ENCODE results near the gene HNMT. TPM values are rescaled to one million over a fixed set of nuclear protein-coding genes. Genes with fewer than 3 reads are reported as not detected.

Gene HNMT
- total RNA-seq, 1 experiment from 2014 or later, result 14.1 TPM

DNA sequence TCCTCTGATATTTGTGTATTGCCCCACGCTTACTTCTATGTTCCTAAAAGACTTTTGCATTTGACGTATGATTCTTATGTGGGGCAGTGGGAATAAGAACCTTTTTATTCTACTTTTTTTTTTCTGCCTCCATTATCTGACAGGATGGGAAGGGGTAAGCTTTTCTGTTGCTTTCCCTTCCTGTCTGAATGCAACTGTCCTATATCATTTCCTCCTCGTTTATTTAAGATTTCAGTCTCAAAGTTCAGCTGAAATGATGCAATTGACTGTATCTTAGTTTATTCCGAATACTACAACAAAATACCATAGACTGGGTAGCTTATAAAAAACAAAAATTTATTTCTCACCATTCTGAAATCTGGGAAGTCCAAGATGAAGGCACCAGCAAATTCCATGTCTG lies 24.1 kb upstream of the HNMT start:
- DNase-seq, result no peak
- Histone ChIP-seq H3K4me3 (ENCODE audit: insufficient read depth, low read depth, low read length) (no peak overlapping the region), H3K27me3 (ENCODE audit: control insufficient read depth, insufficient read depth, low read length) (no peaks in the 10 kb centered on the region), H3K36me3 (replicated peaks; ENCODE audit: control insufficient read depth, insufficient read depth, low read length) (no peaks in the 10 kb centered on the region)

DNA sequence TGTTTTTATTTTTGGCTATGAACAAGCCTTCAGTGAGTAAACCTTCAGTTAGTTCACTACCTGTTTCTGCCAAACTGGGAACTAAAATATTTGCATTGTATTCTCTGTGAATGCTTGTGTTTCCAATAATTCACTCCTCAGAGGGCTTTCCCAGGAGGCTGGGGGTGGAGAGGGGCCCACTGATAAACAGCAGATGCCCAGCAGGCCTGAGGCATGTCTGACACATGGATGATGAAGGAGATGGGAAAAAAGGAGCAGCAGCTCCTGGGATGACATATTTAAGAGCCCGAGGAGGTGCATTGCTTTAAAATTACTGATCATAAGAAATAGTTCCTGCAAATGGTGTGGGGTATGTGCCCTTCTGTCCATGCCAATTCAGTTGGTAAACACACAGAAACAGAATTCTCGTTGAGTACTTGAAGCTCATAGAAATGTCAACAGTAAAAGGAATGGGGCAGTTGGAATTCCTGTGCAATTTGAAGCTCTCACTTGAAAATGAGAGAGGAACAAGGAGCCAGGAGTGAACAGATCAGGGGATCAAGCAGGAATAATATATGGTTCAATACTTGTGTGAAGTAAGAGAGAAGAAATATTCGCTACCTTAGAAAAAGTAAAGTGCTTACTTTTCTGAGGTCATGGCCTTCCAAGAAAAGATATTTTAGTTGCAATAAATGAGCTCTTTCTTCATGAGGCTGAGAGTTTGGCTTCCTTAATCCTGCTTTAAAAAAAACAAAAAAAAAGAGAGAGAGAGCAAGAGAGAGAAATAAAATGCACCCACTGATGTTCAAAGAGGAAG lies 22.0 kb upstream of the HNMT start:
- H3K4me3 ChIP-seq (ENCODE audit: insufficient read depth, low read depth, low read length), result no peak overlapping the region
- H3K36me3 ChIP-seq (replicated peaks; ENCODE audit: control insufficient read depth, insufficient read depth, low read length), result no peaks in the 10 kb centered on the region
- H3K27me3 ChIP-seq (ENCODE audit: control insufficient read depth, insufficient read depth, low read length), result peaks cover 2% of the 10 kb centered on the region; the same call in 1 of the 2 replicates
- no peak for DNase-seq

DNA sequence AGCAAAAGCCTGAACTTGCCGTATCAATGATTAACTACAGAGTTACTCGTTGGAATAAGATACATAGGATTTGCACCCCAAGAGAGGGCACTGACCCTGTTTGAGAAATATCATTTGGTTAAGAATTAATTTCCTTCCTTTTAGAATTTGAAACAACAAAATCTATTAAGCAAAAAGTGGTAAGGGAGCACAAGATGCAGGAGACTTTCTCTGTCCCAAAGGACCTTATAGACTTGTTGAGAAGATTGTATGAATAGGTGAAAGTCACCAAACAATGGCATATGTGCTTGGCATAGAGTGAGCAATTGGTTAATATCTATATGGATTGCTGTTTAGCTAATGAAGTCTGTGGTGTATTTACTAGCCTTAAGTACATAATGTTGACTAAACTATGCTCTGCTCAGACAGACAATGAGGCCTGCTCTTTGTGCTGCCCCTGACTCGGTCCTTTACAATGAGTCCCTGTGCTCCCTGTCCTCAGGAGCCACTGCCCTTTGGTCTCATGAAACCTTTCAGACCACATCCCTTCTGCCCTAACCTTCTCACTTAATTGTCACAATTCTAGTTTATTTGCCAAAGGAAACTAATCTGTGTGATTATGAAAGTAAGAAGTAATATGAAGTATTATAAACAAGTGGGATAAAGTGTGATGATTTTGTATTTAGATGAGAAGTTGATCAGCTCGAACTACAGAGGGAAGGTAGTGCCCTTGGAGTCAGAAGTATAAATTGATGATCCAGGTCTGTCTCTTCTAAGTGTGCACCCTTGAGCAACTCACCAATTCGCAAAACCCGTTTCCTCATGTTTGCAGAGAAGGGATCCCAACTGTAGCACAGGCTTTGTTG lies 21.2 kb upstream of the HNMT start:
- peaks cover 2% of the 10 kb centered on the region; the same call in 1 of the 2 replicates for H3K27me3 ChIP-seq (ENCODE audit: control insufficient read depth, insufficient read depth, low read length)
- H3K36me3 ChIP-seq (replicated peaks; ENCODE audit: control insufficient read depth, insufficient read depth, low read length), result no peaks in the 10 kb centered on the region
- no peak for DNase-seq
- no peak overlapping the region for H3K4me3 ChIP-seq (ENCODE audit: insufficient read depth, low read depth, low read length)

- Histone ChIP-seq H3K27me3 (ENCODE audit: control insufficient read depth, insufficient read depth, low read length) (peaks cover 2% of the 10 kb centered on the region; the same call in 1 of the 2 replicates), H3K4me3 (ENCODE audit: insufficient read depth, low read depth, low read length) (no peak overlapping the region), H3K36me3 (replicated peaks; ENCODE audit: control insufficient read depth, insufficient read depth, low read length) (no peaks in the 10 kb centered on the region)
- DNase-seq, result no peak
These were observed 20.5 kb upstream of the HNMT start for GRCh38 chr2:137943678-137944347.

GRCh38 chr2:137944714-137945113 lies 19.6 kb upstream of the HNMT start:
- no peak overlapping the region for H3K4me3 ChIP-seq (ENCODE audit: insufficient read depth, low read depth, low read length)
- H3K36me3 ChIP-seq (replicated peaks; ENCODE audit: control insufficient read depth, insufficient read depth, low read length), result no peaks in the 10 kb centered on the region
- DNase-seq, result no peak
- peaks cover 2% of the 10 kb centered on the region; the same call in 1 of the 2 replicates for H3K27me3 ChIP-seq (ENCODE audit: control insufficient read depth, insufficient read depth, low read length)

- DNase-seq, result no peak
- H3K36me3 ChIP-seq (replicated peaks; ENCODE audit: control insufficient read depth, insufficient read depth, low read length), result no peaks in the 10 kb centered on the region
- no peak overlapping the region for H3K4me3 ChIP-seq (ENCODE audit: insufficient read depth, low read depth, low read length)
- peaks cover 2% of the 10 kb centered on the region; the same call in 1 of the 2 replicates for H3K27me3 ChIP-seq (ENCODE audit: control insufficient read depth, insufficient read depth, low read length)
These were observed 19.0 kb upstream of the HNMT start for GRCh38 chr2:137945229-137945628.

GRCh38 chr2:137946227-137946626 lies 18.0 kb upstream of the HNMT start:
- no peak for DNase-seq
- Histone ChIP-seq H3K4me3 (ENCODE audit: insufficient read depth, low read depth, low read length) (no peak overlapping the region), H3K27me3 (ENCODE audit: control insufficient read depth, insufficient read depth, low read length) (peaks cover 2% of the 10 kb centered on the region; the same call in 1 of the 2 replicates), H3K36me3 (replicated peaks; ENCODE audit: control insufficient read depth, insufficient read depth, low read length) (no peaks in the 10 kb centered on the region)

DNA sequence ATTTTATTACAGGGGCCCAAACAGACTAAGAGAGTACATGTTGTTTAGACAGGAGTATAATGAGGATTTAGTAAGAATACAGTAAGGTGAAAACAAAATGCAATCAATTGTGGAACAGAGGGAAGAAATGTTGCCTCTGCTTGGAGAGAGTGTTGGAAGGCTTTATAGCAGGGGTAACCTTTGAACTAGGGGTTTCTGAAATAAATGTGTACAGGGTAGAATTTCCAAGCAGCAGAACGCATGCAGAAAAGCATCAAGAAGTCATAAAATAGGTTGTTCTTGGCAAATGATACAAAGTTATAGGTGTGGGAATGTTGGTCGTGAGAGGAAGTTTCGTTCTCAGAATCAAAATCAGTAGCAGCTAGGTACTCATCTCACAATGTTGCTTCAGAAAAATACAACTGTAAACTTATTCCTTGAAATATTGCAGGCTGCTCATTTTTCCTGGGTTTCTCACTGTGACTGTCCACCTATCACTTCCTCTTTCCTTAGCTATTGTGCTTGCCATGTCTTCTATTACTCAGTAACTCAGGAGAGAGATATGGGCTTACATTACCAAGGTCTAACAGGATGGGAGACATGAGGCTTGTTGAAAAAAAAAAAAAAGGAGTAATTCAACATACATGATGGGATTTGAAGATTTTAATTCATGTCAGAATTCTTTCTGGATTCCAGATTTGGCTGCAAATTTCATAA lies 17.1 kb upstream of the HNMT start:
- Histone ChIP-seq H3K36me3 (replicated peaks; ENCODE audit: control insufficient read depth, insufficient read depth, low read length) (no peaks in the 10 kb centered on the region), H3K4me3 (ENCODE audit: insufficient read depth, low read depth, low read length) (no peak overlapping the region), H3K27me3 (ENCODE audit: control insufficient read depth, insufficient read depth, low read length) (peaks cover 2% of the 10 kb centered on the region; the same call in 1 of the 2 replicates)
- no peak for DNase-seq

- Histone ChIP-seq H3K4me3 (ENCODE audit: insufficient read depth, low read depth, low read length) (no peak overlapping the region), H3K27me3 (ENCODE audit: control insufficient read depth, insufficient read depth, low read length) (peaks cover 2% of the 10 kb centered on the region; the same call in 1 of the 2 replicates), H3K36me3 (replicated peaks; ENCODE audit: control insufficient read depth, insufficient read depth, low read length) (no peaks in the 10 kb centered on the region)
- DNase-seq, result peak; percentile 10
These were observed 16.4 kb upstream of the HNMT start for GRCh38 chr2:137947728-137948336.

GRCh38 chr2:137948894-137949293 lies 15.4 kb upstream of the HNMT start:
- DNase-seq, result no peak
- Histone ChIP-seq H3K4me3 (ENCODE audit: insufficient read depth, low read depth, low read length) (no peak overlapping the region), H3K36me3 (replicated peaks; ENCODE audit: control insufficient read depth, insufficient read depth, low read length) (no peaks in the 10 kb centered on the region), H3K27me3 (ENCODE audit: control insufficient read depth, insufficient read depth, low read length) (peaks cover 2% of the 10 kb centered on the region; the same call in 1 of the 2 replicates)

DNA sequence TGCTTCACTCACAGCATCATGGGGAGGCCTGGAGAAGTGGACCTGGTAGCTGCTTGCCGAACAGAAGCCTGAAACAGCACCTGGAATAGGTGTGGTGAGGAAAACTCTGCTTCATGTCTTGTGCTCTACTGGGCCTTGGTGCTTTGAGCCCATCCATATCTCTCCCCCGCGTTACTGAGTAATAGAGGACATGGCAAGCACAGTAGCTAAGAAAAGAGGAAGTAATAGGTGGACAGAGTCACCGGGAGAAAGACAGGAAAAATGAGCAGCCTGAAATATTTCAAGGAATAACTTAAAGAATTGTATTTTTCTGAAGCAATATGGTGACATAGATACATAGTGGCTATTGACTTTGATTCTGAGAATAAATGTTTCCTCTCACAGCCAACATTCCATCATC lies 14.0 kb upstream of the HNMT start:
- Histone ChIP-seq H3K36me3 (replicated peaks; ENCODE audit: control insufficient read depth, insufficient read depth, low read length) (no peaks in the 10 kb centered on the region), H3K4me3 (ENCODE audit: insufficient read depth, low read depth, low read length) (no peak overlapping the region), H3K27me3 (ENCODE audit: control insufficient read depth, insufficient read depth, low read length) (peaks cover 2% of the 10 kb centered on the region; the same call in 1 of the 2 replicates)
- DNase-seq, result no peak

DNA sequence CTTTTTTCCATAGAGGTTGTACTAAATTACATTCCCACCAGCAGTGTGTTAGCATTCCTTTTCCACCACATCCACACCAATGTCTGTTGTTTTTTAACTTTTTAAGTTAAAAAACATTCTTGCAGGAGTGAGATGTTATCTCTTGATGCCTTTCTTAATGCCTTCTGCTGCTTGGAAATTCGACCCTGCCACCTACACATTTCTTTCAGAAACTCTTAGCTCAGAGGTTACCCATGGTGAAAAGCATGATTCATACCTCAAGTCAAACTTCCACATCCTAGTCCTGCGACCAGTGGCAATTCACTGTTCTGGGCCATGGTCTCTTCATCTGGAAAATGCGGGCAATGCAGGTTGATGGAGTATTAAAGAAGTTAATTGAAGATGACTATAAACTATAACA lies 12.7 kb upstream of the HNMT start:
- Histone ChIP-seq H3K27me3 (ENCODE audit: control insufficient read depth, insufficient read depth, low read length) (peaks cover 2% of the 10 kb centered on the region; the same call in 1 of the 2 replicates), H3K36me3 (replicated peaks; ENCODE audit: control insufficient read depth, insufficient read depth, low read length) (no peaks in the 10 kb centered on the region), H3K4me3 (ENCODE audit: insufficient read depth, low read depth, low read length) (no peak overlapping the region)
- DNase-seq, result no peak

DNA sequence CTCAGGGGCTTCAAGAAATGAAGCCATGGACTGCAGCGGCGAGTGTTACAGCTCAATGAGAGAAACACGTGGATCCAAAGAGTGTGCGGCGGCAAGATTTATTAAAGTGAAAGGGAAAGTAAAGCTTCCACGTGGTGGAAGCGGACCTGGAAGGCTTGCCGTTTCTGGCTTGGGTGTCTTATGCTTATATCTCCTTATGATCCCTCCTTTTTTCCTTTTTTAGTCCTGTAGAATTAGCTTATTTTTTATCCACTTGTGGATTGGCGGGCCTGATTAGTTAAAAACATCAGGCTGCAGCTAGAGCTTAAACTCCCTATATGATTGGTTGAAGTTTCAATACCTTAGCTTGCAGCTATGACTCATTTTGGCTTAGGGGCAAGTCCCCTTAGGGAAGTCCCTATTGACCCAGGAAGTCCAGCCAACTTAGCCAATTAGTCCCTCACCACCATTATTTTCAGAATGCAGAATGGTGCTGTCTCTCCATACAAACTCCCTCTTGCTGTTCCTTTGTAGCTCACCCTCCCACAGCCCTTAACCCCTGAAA lies 11.6 kb upstream of the HNMT start:
- DNase-seq, result no peak
- Histone ChIP-seq H3K4me3 (ENCODE audit: insufficient read depth, low read depth, low read length) (no peak overlapping the region), H3K27me3 (ENCODE audit: control insufficient read depth, insufficient read depth, low read length) (no peaks in the 10 kb centered on the region), H3K36me3 (replicated peaks; ENCODE audit: control insufficient read depth, insufficient read depth, low read length) (no peaks in the 10 kb centered on the region)
